ENCODE results near the gene POFUT2. TPM values are rescaled to one million over a fixed set of nuclear protein-coding genes. Genes with fewer than 3 reads are reported as not detected.

POFUT2 gene
- total RNA-seq, 3 donors from 2014 or later: 26.4 to 38.0 (median 29.8) TPM

GRCh38 chr21:45283611-45284455, 3.9 kb downstream of the POFUT2 start:
- H3K4me1 ChIP-seq (ENCODE audit: low read depth): peaks cover 11% of the 10 kb centered on the region
- DNase-seq (peak in 2 of 3 donors; percentile 31 to 43), ATAC-seq (no peak)
- TF ChIP-seq CTCF (IDR thresholded peaks at IDR 0.05): no peak
- no peaks in the 10 kb centered on the region for H3K9me3 ChIP-seq
- intact Hi-C loops (cut with DNase I, micrococcal nuclease): loop anchor here in 1 of 2 donors (10.0 kb wide), 1 partner anchor 139 kb away; no protein-coding TSS in a partner anchor
- no peaks in the 10 kb centered on the region for H3K36me3 ChIP-seq (ENCODE audit: low read depth)
- no peak overlapping the region for H3K4me3 ChIP-seq

- Histone ChIP-seq H3K36me3 (ENCODE audit: low read depth) (no peaks in the 10 kb centered on the region), H3K4me1 (ENCODE audit: low read depth) (peaks cover 7% of the 10 kb centered on the region), H3K9me3 (no peaks in the 10 kb centered on the region), H3K4me3 (no peak overlapping the region)
- TF ChIP-seq CTCF (IDR thresholded peaks at IDR 0.05): no peak
- peak in 1 of 3 donors; percentile 15 for DNase-seq
- intact Hi-C loops (cut with DNase I, micrococcal nuclease): loop anchor here in 1 of 2 donors (10.0 kb wide), 1 partner anchor 138 kb away; no protein-coding TSS in a partner anchor
- no peak for ATAC-seq
Measured at GRCh38 chr21:45283035-45283610, 4.6 kb downstream of the POFUT2 start.

GRCh38 chr21:45282283-45283034, 5.2 kb downstream of the POFUT2 start:
- Histone ChIP-seq H3K36me3 (ENCODE audit: low read depth) (peaks cover under 1% of the 10 kb centered on the region), H3K9me3 (no peaks in the 10 kb centered on the region), H3K4me1 (ENCODE audit: low read depth) (peaks cover 7% of the 10 kb centered on the region), H3K4me3 (no peak overlapping the region)
- intact Hi-C loops (cut with DNase I, micrococcal nuclease): loop anchor here in 1 of 2 donors (10.0 kb wide), 1 partner anchor 138 kb away; no protein-coding TSS in a partner anchor
- DNase-seq (peak in 1 of 3 donors; percentile 12), ATAC-seq (no peak)
- TF ChIP-seq CTCF (IDR thresholded peaks at IDR 0.05): no peak

DNA sequence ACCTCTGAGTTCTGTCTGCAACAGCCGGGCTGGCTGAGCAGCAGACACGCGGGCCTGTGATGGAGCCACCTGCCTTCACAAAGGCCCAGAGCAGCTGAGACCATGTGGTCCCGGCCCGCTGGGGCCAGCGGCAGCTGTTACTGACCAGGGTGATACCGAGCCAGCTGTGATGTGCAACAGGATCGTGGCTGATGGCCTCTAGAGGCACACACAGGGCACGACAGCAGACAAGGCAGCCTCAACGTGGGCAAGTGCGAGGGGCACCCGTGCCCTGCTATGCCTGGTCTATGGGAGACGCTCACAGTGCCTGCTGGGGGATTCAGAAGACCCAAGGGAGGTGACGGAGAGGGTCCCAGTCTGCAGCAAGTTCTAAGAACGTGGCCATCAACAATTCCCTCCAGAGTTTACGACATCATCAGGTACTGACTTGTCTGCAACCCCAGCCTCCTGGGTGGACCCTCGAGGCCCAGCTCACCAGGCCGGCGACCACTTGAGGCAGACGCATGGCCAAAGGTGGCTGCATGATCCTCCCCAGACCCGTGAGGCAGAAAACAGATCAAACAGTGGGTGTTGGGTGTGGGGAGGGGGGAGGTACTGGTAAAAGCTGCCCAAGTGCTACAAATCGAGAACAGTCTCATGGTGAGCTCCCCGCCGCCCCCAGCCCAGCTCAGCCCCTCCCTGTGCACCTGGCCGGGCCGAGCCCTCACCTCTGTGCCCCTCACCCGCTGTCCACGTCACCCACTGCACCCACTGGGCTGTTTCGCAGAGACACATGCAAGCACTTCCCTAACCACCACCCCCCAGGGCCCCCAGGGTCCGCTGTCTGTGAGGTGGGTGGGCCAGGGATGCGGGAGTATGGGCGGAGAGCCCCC, 6.0 kb downstream of the POFUT2 start:
- Histone ChIP-seq H3K4me3 (no peak overlapping the region), H3K4me1 (ENCODE audit: low read depth) (peaks cover 4% of the 10 kb centered on the region), H3K36me3 (ENCODE audit: low read depth) (peaks cover 4% of the 10 kb centered on the region), H3K9me3 (no peaks in the 10 kb centered on the region)
- ATAC-seq (no peak), DNase-seq (peak in 2 of 3 donors; percentile 19 to 39)
- intact Hi-C loops (cut with DNase I, micrococcal nuclease): loop anchor here in 1 of 2 donors (10.0 kb wide), 1 partner anchor 137 kb away; no protein-coding TSS in a partner anchor
- TF ChIP-seq CTCF (IDR thresholded peaks at IDR 0.05): no peak
